Peyer's patch (tissue), 4 donors: ENCODE results near the gene HDAC4. TPM values are rescaled to one million over a fixed set of nuclear protein-coding genes. Genes with fewer than 3 reads are reported as not detected.

Source experiments
- DNase-seq, 3 donors: peaks; one replicate each; pipeline ENCODE4 v3.0.0-alpha.2; 2017 to 2019
- H3K27ac ChIP-seq, 4 donors: fragments of 200-600 bp; sonication (generic); one replicate each; pipeline ENCODE4 v1.5.1; 2016 to 2019
- H3K27me3 ChIP-seq, 2 donors: fragments of 200-600 bp; sonication (generic); one replicate each; pipeline ENCODE4 v1.5.1; 2019
- H3K36me3 ChIP-seq, 3 donors: fragments of 200-600 bp; sonication (generic); one replicate each; pipeline ENCODE4 v1.5.1; 2016 to 2019
- H3K4me1 ChIP-seq, 4 donors: fragments of 200-600 bp; sonication (generic); one replicate each; pipeline ENCODE4 v1.5.1; 2016 to 2019
- H3K4me3 ChIP-seq, 4 donors: fragments of 200-600 bp; sonication (generic); 1 replicate in 3 of 4; 2 replicates in 1 of 4; pipeline ENCODE4 v1.5.1; 2016 to 2019; ENCODE audit warnings: mild to moderate bottlenecking in 1 of 4
- H3K9me3 ChIP-seq, 4 donors: fragments of 200-600 bp; sonication (generic); one replicate each; pipeline ENCODE4 v1.5.1; 2016 to 2019; ENCODE audit warnings: mild to moderate bottlenecking in 1 of 4
- CTCF ChIP-seq, 6 experiments: fragments of 450-650 bp in 4 of 6; fragments of 200-600 bp in 2 of 6; sonication (generic) in 1 of 6; IDR thresholded peaks; one replicate each; pipeline ENCODE4 v1.5.1; 2017 to 2019; ENCODE audit warnings: antibody characterized with exemption in 6 of 6, mild to moderate bottlenecking in 3 of 6, moderate library complexity in 1 of 6
- POLR2A ChIP-seq, 2 donors: fragments of 450-650 bp; IDR thresholded peaks; one replicate each; pipeline ENCODE4 v1.5.1; 2017; ENCODE audit warnings: antibody characterized with exemption in 2 of 2, mild to moderate bottlenecking in 2 of 2, moderate library complexity in 2 of 2
- total RNA-seq, 4 donors: library from RNA; depleted of rRNA; stranded (reverse); fragments of >200 nt; gene quantifications; one replicate each; pipeline ENCODE4 v1.1.0, GENCODE V29; 2016

The HDAC4 gene
- total RNA-seq, 4 donors from 2014 or later, result 28.9 to 198 (median 102) TPM

GRCh38 chr2:239432174-239432573 is 31.4 kb upstream of the HDAC4 start:
- DNase-seq, result no peak
- Histone ChIP-seq H3K27me3 (no peaks in the 10 kb centered on the region), H3K9me3 (no peaks in the 10 kb centered on the region), H3K27ac (no peak overlapping the region), H3K36me3 (no peaks in the 10 kb centered on the region), H3K4me3 (no peak overlapping the region), H3K4me1 (no peaks in the 10 kb centered on the region)
- no peak for TF ChIP-seq POLR2A (IDR thresholded peaks at IDR 0.05)
- TF ChIP-seq CTCF (IDR thresholded peaks at IDR 0.05), result no peak

DNA sequence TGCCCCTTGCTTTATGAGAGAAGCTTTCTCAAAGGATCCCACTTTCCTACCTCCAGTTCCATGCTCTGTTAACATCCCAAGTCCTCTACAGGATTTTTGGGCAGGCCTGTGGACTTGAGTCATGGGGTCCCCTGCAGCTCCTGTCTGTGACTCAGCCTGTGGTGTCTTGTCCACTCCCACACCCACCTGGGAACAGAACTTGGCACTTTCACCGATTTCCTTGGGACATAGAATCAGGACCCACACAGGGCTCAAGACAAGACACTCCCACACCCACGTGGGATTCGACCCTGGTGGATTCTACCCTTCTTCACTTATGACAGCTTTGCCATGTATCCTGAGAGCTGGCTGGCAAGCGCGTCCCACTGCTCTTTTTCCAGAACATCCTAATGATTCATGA is 30.7 kb upstream of the HDAC4 start:
- Histone ChIP-seq H3K27me3 (no peaks in the 10 kb centered on the region), H3K36me3 (no peaks in the 10 kb centered on the region), H3K4me1 (no peaks in the 10 kb centered on the region), H3K9me3 (no peaks in the 10 kb centered on the region), H3K27ac (no peak overlapping the region), H3K4me3 (no peak overlapping the region)
- DNase-seq, result no peak
- TF ChIP-seq CTCF (IDR thresholded peaks at IDR 0.05), result no peak
- no peak for TF ChIP-seq POLR2A (IDR thresholded peaks at IDR 0.05)

DNA sequence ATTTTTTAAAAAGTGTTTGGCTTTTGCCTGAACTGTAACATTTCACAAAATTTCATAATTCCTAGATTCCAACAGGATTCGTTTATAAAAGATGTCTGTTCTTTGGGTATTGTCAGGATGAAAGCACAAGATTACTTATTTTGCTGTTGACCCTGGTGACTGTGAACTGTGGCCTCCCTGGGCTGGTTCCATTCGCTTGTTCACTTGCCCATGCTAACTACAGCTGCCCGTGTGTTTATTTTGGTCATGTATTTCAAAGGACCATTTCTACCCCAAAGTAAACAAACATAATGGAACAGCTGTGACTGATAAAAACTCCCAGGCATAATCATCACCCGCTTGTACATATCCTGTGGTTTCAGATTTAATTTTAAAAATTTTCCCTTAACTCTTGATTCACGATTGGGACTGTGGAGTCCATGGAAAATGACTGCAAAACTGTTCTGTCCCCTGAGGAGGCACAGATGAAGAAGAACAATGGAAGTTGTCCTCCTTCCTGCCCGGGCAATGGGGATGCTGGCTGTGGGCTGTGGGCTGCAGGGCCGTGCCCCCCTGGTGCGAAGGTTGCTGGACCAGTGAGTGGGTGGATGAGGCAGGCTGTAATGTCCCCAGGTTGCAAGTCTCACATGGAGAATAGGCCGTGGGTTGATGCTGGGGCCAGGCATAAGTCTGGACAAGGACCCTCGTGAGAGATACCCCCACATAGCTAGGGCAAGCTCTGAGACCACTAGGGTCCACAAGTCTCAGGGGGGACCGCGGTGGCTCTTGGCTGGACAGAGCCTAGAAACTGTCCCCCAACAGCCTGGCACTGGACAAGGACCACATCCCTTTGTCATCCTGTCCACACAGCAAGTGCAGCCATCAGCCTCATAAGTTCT is 28.9 kb upstream of the HDAC4 start:
- H3K27ac ChIP-seq, result no peak overlapping the region
- DNase-seq, result no peak
- TF ChIP-seq POLR2A (IDR thresholded peaks at IDR 0.05), result no peak
- no peak for TF ChIP-seq CTCF (IDR thresholded peaks at IDR 0.05)
- H3K4me3 ChIP-seq, result no peak overlapping the region
- no peaks in the 10 kb centered on the region for H3K27me3 ChIP-seq
- H3K36me3 ChIP-seq, result no peaks in the 10 kb centered on the region
- H3K4me1 ChIP-seq, result no peaks in the 10 kb centered on the region
- no peaks in the 10 kb centered on the region for H3K9me3 ChIP-seq

- Histone ChIP-seq H3K36me3 (no peaks in the 10 kb centered on the region), H3K27ac (no peak overlapping the region), H3K9me3 (no peaks in the 10 kb centered on the region), H3K4me3 (no peak overlapping the region), H3K4me1 (no peaks in the 10 kb centered on the region), H3K27me3 (no peaks in the 10 kb centered on the region)
- TF ChIP-seq POLR2A (IDR thresholded peaks at IDR 0.05), result no peak
- no peak for TF ChIP-seq CTCF (IDR thresholded peaks at IDR 0.05)
- no peak for DNase-seq
Measured at GRCh38 chr2:239425631-239426030, 24.8 kb upstream of the HDAC4 start.

DNA sequence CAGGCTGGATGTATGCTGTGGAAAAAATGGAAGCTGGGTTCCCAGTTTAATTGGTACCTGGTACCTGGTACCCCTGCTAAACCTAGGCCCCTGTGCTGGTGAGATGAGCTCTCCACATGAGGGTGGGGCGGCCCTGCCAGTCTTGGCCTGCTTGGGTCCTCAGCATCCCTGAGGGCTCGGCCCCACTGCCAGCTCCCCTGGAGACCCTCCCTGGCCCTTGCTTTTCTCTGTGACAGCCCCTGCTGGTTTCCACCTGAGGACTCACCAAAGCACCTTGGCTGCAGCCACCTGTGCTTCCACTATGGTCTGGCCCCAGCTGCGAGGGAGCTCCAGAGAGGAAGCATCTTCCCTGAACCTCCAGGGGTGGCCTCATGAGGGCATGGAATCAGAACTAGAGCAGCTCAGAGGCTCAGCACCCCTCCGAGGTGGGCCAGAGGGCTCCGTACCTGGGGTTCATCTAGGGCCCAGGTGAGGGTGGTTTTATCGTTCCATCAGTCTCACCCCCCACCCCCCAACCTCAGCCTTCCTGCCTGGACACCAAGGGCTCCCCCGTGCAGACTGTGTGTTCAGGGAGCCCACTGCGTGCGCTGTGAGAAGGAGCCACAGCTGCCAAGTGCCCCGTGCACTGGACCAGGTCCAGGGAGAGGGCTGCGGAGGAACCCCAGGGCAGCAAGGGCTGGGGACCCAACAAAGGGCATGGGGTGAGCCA is 23.7 kb upstream of the HDAC4 start:
- Histone ChIP-seq H3K27me3 (no peaks in the 10 kb centered on the region), H3K9me3 (no peaks in the 10 kb centered on the region), H3K4me1 (no peaks in the 10 kb centered on the region), H3K27ac (no peak overlapping the region), H3K36me3 (no peaks in the 10 kb centered on the region), H3K4me3 (no peak overlapping the region)
- no peak for TF ChIP-seq CTCF (IDR thresholded peaks at IDR 0.05)
- TF ChIP-seq POLR2A (IDR thresholded peaks at IDR 0.05), result no peak
- no peak for DNase-seq
